ENCODE measurements around the gene PREPL. TPM values are rescaled to one million over a fixed set of nuclear protein-coding genes. Genes with fewer than 3 reads are reported as not detected.
"Not testable (repeated sequence)": the region's sequence is repeated elsewhere in the genome, so short reads cannot be mapped to it uniquely, and the experiment has no call there.

PREPL gene
- total RNA-seq, 1 donor from 2014 or later: 76.6 TPM

- DNase-seq (ENCODE audit: low read depth): no peak
These were observed 12.9 kb downstream of the PREPL start for GRCh38 chr2:44348400-44348799.

GRCh38 chr2:44347526-44347925 is 13.8 kb downstream of the PREPL start:
- DNase-seq (ENCODE audit: low read depth): no peak

- peak; percentile 62 for DNase-seq (ENCODE audit: low read depth)
These were observed 18.4 kb downstream of the PREPL start for GRCh38 chr2:44342854-44343253.

GRCh38 chr2:44335806-44336538 is 25.3 kb downstream of the PREPL start:
- no peak for DNase-seq (ENCODE audit: low read depth)

GRCh38 chr2:44333994-44334393 is 27.3 kb downstream of the PREPL start:
- DNase-seq (ENCODE audit: low read depth): no peak

- DNase-seq (ENCODE audit: low read depth): peak; percentile 58
These were observed 30.5 kb downstream of the PREPL start for GRCh38 chr2:44330801-44331200.

- no peak for DNase-seq (ENCODE audit: low read depth)
These were observed 32.0 kb downstream of the PREPL start for GRCh38 chr2:44329343-44329742.

- no peak for DNase-seq (ENCODE audit: low read depth)
These were observed 32.5 kb downstream of the PREPL start for GRCh38 chr2:44328750-44329149.

GRCh38 chr2:44326548-44327264 is 34.6 kb downstream of the PREPL start:
- peak; percentile 77 for DNase-seq (ENCODE audit: low read depth)

GRCh38 chr2:44325897-44326296 is 35.4 kb downstream of the PREPL start:
- peak; percentile 78 for DNase-seq (ENCODE audit: low read depth)

- DNase-seq (ENCODE audit: low read depth): peak; percentile 87
These were observed 36.3 kb downstream of the PREPL start for GRCh38 chr2:44324971-44325426.

- no peak for DNase-seq (ENCODE audit: low read depth)
These were observed 39.9 kb downstream of the PREPL start for GRCh38 chr2:44321360-44321759.

- no peak for DNase-seq (ENCODE audit: low read depth)
These were observed 40.5 kb downstream of the PREPL start for GRCh38 chr2:44320832-44321231.

- DNase-seq (ENCODE audit: low read depth): no peak
These were observed 45.3 kb downstream of the PREPL start for GRCh38 chr2:44315945-44316344.

GRCh38 chr2:44314362-44314761 is 46.9 kb downstream of the PREPL start:
- no peak for DNase-seq (ENCODE audit: low read depth)

GRCh38 chr2:44310287-44310686 is 51.0 kb downstream of the PREPL start:
- DNase-seq (ENCODE audit: low read depth): no peak

GRCh38 chr2:44305882-44306281 is 55.4 kb downstream of the PREPL start:
- no peak for DNase-seq (ENCODE audit: low read depth)

- DNase-seq (ENCODE audit: low read depth): no peak
These were observed 57.0 kb downstream of the PREPL start for GRCh38 chr2:44304258-44304657.

- DNase-seq (ENCODE audit: low read depth): not testable (repeated sequence)
These were observed 57.5 kb downstream of the PREPL start for GRCh38 chr2:44303766-44304165.

GRCh38 chr2:44301111-44301510 is 60.2 kb downstream of the PREPL start:
- no peak for DNase-seq (ENCODE audit: low read depth)

- no peak for DNase-seq (ENCODE audit: low read depth)
These were observed 61.7 kb downstream of the PREPL start for GRCh38 chr2:44299635-44300034.

GRCh38 chr2:44297431-44297830 is 63.9 kb downstream of the PREPL start:
- DNase-seq (ENCODE audit: low read depth): no peak

- no peak for DNase-seq (ENCODE audit: low read depth)
These were observed 64.6 kb downstream of the PREPL start for GRCh38 chr2:44296653-44297052.

Measured in renal cortical epithelial cell (primary cell).